ENCODE measurements around the gene ROCK2. TPM values are rescaled to one million over a fixed set of nuclear protein-coding genes. Genes with fewer than 3 reads are reported as not detected.

Gene ROCK2
- total RNA-seq, 1 donor from 2014 or later: 41.7 TPM

DNA sequence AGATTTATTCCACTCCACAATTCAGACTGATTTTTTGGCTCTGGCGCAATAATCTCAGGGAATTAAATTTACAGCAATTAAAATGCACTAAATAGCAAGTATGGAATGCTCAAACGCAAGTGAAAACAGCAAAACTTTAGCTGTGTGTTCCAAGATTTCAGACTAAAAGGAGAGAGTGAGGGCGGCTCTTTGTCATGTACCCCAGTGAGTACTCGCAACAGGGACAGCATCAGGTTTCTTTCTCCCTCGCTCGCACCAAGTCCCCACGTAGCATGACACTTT is 1.1 kb downstream of the ROCK2 start:
- no peak for DNase-seq (ENCODE audit: extremely low spot score, unreplicated experiment)
- H3K27ac Mint-ChIP-seq: peak overlapping the region; percentile 97
- no peaks in the 10 kb centered on the region for H3K36me3 Mint-ChIP-seq
- peaks cover 36% of the 10 kb centered on the region for H3K4me1 Mint-ChIP-seq (ENCODE audit: unreplicated experiment)
- TF ChIP-seq, protein P1, sequence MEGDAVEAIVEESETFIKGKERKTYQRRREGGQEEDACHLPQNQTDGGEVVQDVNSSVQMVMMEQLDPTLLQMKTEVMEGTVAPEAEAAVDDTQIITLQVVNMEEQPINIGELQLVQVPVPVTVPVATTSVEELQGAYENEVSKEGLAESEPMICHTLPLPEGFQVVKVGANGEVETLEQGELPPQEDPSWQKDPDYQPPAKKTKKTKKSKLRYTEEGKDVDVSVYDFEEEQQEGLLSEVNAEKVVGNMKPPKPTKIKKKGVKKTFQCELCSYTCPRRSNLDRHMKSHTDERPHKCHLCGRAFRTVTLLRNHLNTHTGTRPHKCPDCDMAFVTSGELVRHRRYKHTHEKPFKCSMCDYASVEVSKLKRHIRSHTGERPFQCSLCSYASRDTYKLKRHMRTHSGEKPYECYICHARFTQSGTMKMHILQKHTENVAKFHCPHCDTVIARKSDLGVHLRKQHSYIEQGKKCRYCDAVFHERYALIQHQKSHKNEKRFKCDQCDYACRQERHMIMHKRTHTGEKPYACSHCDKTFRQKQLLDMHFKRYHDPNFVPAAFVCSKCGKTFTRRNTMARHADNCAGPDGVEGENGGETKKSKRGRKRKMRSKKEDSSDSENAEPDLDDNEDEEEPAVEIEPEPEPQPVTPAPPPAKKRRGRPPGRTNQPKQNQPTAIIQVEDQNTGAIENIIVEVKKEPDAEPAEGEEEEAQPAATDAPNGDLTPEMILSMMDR (conservative IDR thresholded peaks at IDR 0.05): no peak
- no peaks in the 10 kb centered on the region for H3K9me3 Mint-ChIP-seq
- no peaks in the 10 kb centered on the region for H3K27me3 Mint-ChIP-seq
- H3K4me3 Mint-ChIP-seq: peak overlapping the region; percentile 99

DNA sequence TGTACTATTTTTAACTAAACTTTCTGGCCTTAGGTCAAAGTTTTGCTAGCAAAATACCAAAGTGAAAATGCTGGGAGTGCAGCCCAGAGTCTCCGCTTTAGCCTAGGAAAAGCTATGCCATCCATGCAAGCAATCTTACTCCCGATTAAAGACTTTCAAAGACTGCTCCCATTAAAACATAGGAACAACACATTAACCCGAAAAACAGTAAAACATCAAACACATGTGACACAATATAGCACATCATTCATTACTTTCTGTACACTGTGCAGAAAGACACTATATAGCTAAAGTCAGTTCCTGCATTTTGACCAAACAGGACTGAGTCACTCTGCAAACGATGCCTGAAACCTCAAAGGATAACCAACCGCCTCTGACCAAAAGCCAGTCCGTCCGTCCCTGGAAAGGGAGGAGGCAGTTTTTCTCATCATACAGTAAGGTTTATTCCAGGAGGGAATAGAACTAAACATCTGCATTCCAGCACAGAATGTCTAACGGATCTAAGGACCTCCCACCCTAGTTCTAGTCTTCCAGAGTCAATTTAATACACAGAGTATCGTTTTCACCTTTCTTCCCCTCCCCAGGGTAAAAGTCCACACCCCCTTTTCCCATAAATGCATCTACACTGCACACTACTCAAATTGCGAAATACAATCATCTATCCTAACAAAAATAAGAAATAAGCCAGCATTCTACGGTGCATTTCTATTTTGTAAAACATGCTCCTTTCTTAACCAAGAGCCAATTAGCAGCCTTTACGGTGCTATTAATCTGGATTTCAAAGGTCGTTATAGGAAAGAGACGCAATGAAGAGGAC is 1.7 kb downstream of the ROCK2 start:
- no peaks in the 10 kb centered on the region for H3K9me3 Mint-ChIP-seq
- no peaks in the 10 kb centered on the region for H3K36me3 Mint-ChIP-seq
- peak overlapping the region; percentile 99 for H3K4me3 Mint-ChIP-seq
- H3K27ac Mint-ChIP-seq: peak overlapping the region; percentile 97
- H3K4me1 Mint-ChIP-seq (ENCODE audit: unreplicated experiment): peaks cover 36% of the 10 kb centered on the region
- no peak for DNase-seq (ENCODE audit: extremely low spot score, unreplicated experiment)
- TF ChIP-seq, protein P1 (conservative IDR thresholded peaks at IDR 0.05): no peak
- H3K27me3 Mint-ChIP-seq: no peaks in the 10 kb centered on the region

DNA sequence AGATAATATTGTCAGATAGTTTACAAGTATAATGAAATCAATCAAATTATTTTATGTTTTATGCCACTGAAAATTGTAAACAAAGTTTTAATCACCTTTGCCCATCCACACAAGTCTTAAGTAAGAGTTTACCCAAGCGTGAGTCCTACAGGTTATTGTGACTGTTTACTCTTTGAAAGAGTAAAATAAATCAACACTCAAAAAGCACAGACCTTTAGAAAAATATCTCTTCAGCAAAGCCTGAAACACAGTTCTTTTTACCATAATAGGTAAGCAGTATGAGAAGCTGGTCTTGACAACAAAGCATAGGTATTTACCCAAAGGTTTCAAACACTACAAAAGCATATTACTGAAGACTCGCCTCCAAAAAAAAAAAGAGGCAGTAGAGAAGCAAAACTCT is 3.7 kb downstream of the ROCK2 start:
- Mint-ChIP-seq H3K36me3 (peaks cover 5% of the 10 kb centered on the region), H3K4me3 (peak overlapping the region; percentile 36), H3K9me3 (no peaks in the 10 kb centered on the region), H3K27me3 (no peaks in the 10 kb centered on the region), H3K27ac (no peak overlapping the region), H3K4me1 (ENCODE audit: unreplicated experiment) (peaks cover 32% of the 10 kb centered on the region)
- TF ChIP-seq, protein P1 (conservative IDR thresholded peaks at IDR 0.05): no peak
- no peak for DNase-seq (ENCODE audit: extremely low spot score, unreplicated experiment)

DNA sequence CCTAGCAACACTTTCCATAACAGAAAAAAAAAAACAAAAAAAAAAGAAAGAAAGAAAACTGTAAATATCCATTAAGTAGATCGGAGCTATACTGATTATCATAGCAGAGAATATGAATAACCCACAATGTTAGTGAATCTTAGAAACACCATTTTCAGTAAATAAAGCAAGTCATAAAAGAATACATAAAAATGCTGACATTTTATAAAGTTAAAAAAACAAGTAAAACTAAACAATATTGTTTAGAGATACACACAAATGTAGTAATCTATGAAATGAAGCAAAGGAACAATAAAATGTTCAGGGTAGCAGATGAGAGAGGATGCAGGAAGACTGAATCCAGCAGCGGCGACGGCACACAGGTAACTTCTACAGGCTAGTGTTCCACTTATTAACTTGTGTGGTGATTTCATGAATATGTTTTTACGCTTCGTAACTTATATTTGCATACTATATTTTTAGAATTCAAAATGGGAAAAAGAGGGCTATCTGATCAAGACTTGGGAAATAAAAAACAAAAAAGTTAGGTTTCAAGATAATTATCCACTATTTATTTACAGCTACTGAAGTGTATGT is 4.8 kb downstream of the ROCK2 start:
- Mint-ChIP-seq H3K36me3 (peaks cover 5% of the 10 kb centered on the region), H3K4me1 (ENCODE audit: unreplicated experiment) (peaks cover 27% of the 10 kb centered on the region), H3K27ac (no peak overlapping the region), H3K27me3 (no peaks in the 10 kb centered on the region), H3K4me3 (no peak overlapping the region), H3K9me3 (no peaks in the 10 kb centered on the region)
- DNase-seq (ENCODE audit: extremely low spot score, unreplicated experiment): no peak
- TF ChIP-seq, protein P1 (conservative IDR thresholded peaks at IDR 0.05): no peak

DNA sequence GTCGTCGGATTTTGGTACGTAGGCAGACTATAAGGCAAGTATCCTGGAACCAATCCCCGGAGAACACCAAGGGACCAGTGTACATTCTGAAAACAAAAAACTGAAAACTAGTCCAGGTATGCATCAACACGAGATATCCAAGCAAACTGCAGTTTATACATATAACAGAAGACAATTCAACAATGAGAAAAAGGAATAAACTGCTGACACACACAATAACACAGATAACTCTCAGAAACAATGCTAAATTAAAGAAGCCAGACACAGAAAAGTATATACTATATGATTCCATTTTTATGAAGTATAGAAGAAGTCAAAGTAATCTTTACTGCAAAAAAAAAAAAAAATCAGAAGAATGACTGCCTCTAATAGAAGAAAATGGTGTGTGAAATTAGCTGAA is 5.9 kb downstream of the ROCK2 start:
- Mint-ChIP-seq H3K4me3 (no peak overlapping the region), H3K4me1 (ENCODE audit: unreplicated experiment) (peaks cover 27% of the 10 kb centered on the region), H3K9me3 (no peaks in the 10 kb centered on the region), H3K27ac (no peak overlapping the region), H3K36me3 (peaks cover 5% of the 10 kb centered on the region), H3K27me3 (no peaks in the 10 kb centered on the region)
- TF ChIP-seq, protein P1 (conservative IDR thresholded peaks at IDR 0.05): no peak
- DNase-seq (ENCODE audit: extremely low spot score, unreplicated experiment): no peak

All from type B pancreatic cell (in vitro differentiated cells).